Measurements from ENCODE around the gene PRODH2.
A peak's percentile ranks its signal among the peaks of the same experiment; 100 is the strongest.

Gene PRODH2

GRCh38 chr19:35812220-35813042 lies at the start of gene PRODH2:
Gene PRODH2, minus strand, starts transcription at chr19:35812845. Its CDS starts 40 bp downstream, at chr19:35812805.
- no peak for DNase-seq

- no peak for DNase-seq
These were observed 49.1 kb upstream of the PRODH2 start for GRCh38 chr19:35861640-35862160.

GRCh38 chr19:35860818-35861639 lies 48.4 kb upstream of the PRODH2 start:
- no peak for DNase-seq

GRCh38 chr19:35860436-35860817 lies 47.8 kb upstream of the PRODH2 start:
- no peak for DNase-seq

- no peak for DNase-seq
These were observed 46.8 kb upstream of the PRODH2 start for GRCh38 chr19:35859414-35859813.

GRCh38 chr19:35858311-35858710 lies 45.7 kb upstream of the PRODH2 start:
- DNase-seq = no peak

- peak in 1 of 2 donors; percentile 8 for DNase-seq
These were observed 44.0 kb upstream of the PRODH2 start, which contains the start of gene KIRREL2 for GRCh38 chr19:35856546-35857149. Gene KIRREL2, plus strand, starts transcription at chr19:35856911. Its CDS starts 209 bp downstream, at chr19:35857120.

GRCh38 chr19:35853038-35853756 lies 40.6 kb upstream of the PRODH2 start:
- peak in 1 of 2 donors; percentile 21 for DNase-seq

GRCh38 chr19:35852029-35852780 lies 39.6 kb upstream of the PRODH2 start, which contains the start of gene NPHS1:
Gene NPHS1, minus strand, starts transcription at chr19:35852504. Its CDS starts 667 bp downstream, at chr19:35851837.
- DNase-seq = no peak

GRCh38 chr19:35851213-35852028 lies 38.8 kb upstream of the PRODH2 start:
- DNase-seq = no peak

- DNase-seq = no peak
These were observed 36.4 kb upstream of the PRODH2 start for GRCh38 chr19:35848919-35849505.

GRCh38 chr19:35848486-35848885 lies 35.8 kb upstream of the PRODH2 start:
- no peak for DNase-seq

- no peak for DNase-seq
These were observed 35.3 kb upstream of the PRODH2 start for GRCh38 chr19:35847911-35848310.

- DNase-seq = no peak
These were observed 33.5 kb upstream of the PRODH2 start for GRCh38 chr19:35846038-35846668.

GRCh38 chr19:35845215-35846037 lies 32.8 kb upstream of the PRODH2 start:
- no peak for DNase-seq

GRCh38 chr19:35844482-35845214 lies 32.0 kb upstream of the PRODH2 start:
- no peak for DNase-seq

GRCh38 chr19:35843676-35844481 lies 31.2 kb upstream of the PRODH2 start:
- DNase-seq = no peak

All from activated CD4-positive, alpha-beta T cell treated with anti-CD3 and anti-CD28 coated beads for 4 hours (primary cell).